Activated CD4-positive, CD25-positive, alpha-beta regulatory T cell treated with anti-CD3 and anti-CD28 coated beads, Interleukin-2, amount 50 U/mL, for 72 hours (primary cell): ENCODE results near the gene MYH7B.

ENCODE experiments used
- DNase-seq: peaks from one replicate; pipeline ENCODE4 v3.0.0; 2021

The MYH7B gene

GRCh38 chr20:34994509-34995131 lies 39.0 kb downstream of the MYH7B start:
- DNase-seq = no peak

DNA sequence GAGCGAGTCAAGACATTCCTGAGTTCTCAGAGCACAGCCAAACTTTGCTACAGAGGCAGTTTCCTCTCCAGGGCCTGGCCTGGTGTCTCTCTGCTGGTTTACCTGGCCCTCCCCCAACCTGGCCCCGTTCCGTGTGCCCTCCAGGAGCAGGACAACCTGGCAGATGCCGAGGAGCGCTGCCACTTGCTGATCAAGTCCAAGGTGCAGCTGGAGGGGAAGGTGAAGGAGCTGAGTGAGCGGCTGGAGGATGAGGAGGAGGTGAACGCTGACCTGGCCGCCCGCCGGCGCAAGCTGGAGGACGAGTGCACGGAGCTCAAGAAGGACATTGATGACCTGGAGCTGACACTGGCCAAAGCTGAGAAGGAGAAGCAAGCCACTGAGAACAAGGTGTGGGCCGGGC lies 39.5 kb downstream of the MYH7B start:
- DNase-seq = no peak

DNA sequence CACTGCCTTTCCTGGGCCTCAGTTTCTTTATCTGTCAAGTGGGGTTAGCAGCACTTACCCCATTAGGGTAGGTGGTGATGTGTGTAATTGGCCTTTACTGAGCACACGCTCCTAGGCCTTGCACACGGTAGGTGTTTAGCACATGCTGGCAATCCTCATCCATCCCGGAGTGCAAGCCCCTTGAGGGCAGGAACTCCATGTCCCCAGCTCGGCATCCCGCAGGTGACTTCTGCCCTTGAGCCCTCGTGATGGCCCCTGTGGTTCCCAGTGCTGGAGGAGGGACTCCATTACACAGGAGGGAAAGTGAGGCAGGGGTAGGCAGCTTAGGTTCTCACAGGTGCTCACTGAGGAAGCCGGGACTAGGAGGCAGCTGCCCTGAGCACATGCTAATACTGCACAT lies 40.0 kb downstream of the MYH7B start:
- no peak for DNase-seq

GRCh38 chr20:34996243-34997028 lies 40.8 kb downstream of the MYH7B start:
- no peak for DNase-seq

GRCh38 chr20:34997131-34997561 lies 41.5 kb downstream of the MYH7B start:
- DNase-seq = no peak

GRCh38 chr20:34997774-34998173 lies 42.1 kb downstream of the MYH7B start:
- no peak for DNase-seq

DNA sequence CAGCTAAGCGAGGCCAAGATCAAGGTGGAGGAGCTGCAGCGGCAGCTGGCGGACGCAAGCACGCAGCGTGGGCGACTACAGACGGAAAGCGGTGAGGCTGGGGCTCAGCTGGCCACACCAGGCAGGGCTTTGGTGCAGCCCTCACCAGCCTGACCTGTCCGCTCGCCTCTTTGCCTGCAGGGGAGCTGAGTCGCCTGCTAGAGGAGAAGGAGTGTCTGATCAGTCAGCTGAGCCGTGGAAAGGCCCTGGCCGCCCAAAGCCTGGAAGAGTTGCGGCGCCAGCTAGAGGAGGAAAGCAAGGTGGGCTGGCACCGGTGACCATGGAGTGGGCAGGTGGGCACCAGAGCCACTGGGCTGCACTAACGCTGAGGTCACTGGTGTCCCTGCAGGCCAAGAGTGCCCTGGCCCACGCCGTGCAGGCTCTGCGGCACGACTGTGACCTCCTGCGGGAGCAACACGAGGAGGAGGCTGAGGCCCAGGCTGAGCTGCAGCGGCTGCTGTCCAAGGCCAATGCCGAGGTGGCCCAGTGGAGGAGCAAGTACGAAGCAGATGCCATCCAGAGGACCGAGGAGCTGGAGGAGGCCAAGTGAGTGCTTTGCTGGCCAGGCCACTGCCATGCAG lies 42.8 kb downstream of the MYH7B start:
- DNase-seq = no peak

DNA sequence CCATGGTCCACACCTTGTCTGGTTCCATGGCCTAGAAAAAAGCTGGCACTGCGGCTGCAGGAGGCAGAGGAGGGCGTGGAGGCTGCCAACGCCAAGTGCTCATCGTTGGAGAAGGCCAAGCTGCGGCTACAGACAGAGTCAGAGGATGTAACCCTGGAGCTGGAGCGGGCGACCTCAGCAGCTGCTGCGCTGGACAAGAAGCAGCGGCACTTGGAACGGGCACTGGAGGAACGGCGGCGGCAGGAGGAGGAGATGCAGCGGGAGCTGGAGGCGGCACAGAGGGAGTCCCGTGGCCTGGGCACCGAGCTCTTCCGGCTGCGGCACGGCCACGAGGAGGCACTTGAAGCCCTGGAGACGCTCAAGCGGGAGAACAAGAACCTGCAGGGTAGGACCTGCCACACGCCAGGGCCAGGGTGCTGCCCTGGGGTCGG lies 43.4 kb downstream of the MYH7B start:
- DNase-seq = no peak

GRCh38 chr20:34999782-35000181 lies 44.1 kb downstream of the MYH7B start:
- no peak for DNase-seq

- DNase-seq = no peak
These were observed 44.7 kb downstream of the MYH7B start for GRCh38 chr20:35000311-35000921.

GRCh38 chr20:35000922-35001595 lies 45.4 kb downstream of the MYH7B start:
- no peak for DNase-seq

DNA sequence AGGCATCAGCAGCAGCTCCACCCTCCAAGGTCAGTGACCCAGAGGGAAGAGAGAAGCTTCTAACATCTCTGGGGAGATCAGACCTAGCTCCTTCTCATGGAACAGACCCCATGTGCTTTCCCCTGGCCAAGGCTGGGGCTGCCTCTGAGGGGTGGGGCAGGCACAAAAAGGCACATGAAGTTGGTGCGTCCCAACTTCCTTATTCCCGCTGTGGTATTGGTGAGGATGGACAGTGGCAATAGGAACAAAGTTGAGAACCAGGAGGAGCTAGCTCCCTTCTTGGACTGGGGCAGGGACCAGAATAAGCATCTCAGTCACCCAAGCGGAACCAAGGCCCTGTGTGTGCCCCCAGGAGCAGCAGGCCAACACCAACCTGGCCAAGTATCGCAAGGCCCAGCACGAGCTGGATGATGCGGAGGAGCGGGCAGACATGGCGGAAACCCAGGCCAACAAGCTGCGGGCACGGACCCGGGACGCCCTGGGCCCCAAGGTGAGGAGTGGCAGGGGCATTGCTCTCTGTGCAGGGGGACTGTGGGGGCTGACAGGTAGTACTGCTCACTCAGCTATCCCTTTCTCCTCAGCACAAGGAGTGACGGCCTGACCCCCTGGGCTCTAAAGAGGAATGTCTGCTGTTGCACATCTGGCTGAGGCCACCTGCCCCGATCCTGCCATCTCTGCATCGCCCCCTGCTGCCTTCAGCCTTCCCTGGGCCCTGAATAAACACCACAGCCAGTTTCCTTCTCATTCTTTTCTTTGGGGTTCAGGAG lies 46.1 kb downstream of the MYH7B start:
- DNase-seq = no peak

DNA sequence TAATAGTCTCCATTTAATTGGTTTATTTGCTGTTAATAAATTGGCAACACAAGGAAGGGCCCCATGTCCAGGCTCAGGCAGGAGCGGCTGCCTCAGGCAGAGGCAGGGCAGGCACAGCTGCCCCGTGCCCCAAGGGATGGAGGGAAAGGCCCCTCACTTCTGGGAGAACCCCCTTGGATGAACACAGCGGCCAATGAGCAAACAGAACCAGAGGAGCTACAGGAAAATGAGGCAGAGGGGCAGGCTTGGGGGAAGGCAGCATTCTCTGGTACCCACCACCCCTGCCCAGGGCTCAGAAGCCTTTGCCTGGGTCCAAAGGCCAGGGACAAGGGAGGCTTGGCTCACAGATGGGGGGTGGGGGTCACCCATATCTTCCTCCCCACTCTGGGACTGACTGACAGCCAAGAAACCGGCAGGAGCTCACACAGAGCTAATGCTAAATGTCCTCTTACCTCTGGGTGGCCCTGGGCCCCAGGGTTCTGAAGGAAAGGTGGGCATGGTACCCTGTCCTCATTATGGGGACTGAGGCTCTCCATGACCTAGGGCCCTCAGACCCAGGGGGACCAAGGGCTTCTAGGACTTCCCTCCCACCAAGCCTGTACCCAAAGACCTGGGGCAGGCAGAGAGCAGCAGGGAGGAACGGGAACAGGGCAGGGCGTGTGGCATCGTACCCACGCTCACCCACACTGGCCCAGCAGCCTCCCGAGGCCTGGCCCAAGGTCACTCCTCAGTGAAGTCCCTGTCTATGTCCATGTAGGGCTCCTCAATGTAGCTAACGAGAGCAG lies 47.0 kb downstream of the MYH7B start:
- DNase-seq = no peak

GRCh38 chr20:35003211-35004031 lies 47.8 kb downstream of the MYH7B start:
- DNase-seq = no peak

GRCh38 chr20:35004051-35004725 lies 48.5 kb downstream of the MYH7B start:
- no peak for DNase-seq

GRCh38 chr20:35004749-35005462 lies 49.2 kb downstream of the MYH7B start:
- DNase-seq = no peak
